GM10266 (cell line): ENCODE results near the gene TNS1.

Experiments
- DNase-seq: peaks from one replicate; pipeline ENCODE4 v3.0.0; 2012; ENCODE audit errors: extremely low spot score
- TF ChIP-seq, protein P1 (sequence below): IDR thresholded peaks from 2 replicates; pipeline ENCODE4 v1.5.1; 2012; ENCODE audit warnings: mild to moderate bottlenecking, low read depth; ENCODE audit not compliant: control insufficient read depth, insufficient read depth; ENCODE audit errors: missing control alignments

Gene TNS1

DNA sequence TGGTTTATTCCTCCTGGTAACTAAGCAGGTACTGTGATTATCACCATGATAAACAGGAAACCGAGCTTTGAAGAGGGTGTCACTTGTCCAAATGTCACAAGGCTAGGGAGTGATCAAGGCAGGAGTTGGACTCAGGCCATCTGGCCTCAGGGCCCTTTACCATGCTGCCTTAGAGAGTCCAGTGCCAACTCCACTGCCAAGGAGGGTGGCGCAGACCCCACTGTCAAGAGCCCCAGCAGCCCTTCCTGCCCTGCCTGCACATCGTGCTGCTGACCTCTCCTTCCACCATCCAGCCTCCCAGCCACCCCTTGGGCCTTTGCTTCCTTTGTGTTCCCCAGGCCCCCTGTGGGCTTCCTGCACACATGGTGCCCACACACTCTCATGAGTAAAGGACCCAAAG lies 48.3 kb downstream of the TNS1 start:
- no peak for DNase-seq
- TF ChIP-seq, protein P1, sequence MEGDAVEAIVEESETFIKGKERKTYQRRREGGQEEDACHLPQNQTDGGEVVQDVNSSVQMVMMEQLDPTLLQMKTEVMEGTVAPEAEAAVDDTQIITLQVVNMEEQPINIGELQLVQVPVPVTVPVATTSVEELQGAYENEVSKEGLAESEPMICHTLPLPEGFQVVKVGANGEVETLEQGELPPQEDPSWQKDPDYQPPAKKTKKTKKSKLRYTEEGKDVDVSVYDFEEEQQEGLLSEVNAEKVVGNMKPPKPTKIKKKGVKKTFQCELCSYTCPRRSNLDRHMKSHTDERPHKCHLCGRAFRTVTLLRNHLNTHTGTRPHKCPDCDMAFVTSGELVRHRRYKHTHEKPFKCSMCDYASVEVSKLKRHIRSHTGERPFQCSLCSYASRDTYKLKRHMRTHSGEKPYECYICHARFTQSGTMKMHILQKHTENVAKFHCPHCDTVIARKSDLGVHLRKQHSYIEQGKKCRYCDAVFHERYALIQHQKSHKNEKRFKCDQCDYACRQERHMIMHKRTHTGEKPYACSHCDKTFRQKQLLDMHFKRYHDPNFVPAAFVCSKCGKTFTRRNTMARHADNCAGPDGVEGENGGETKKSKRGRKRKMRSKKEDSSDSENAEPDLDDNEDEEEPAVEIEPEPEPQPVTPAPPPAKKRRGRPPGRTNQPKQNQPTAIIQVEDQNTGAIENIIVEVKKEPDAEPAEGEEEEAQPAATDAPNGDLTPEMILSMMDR, result no peak

DNA sequence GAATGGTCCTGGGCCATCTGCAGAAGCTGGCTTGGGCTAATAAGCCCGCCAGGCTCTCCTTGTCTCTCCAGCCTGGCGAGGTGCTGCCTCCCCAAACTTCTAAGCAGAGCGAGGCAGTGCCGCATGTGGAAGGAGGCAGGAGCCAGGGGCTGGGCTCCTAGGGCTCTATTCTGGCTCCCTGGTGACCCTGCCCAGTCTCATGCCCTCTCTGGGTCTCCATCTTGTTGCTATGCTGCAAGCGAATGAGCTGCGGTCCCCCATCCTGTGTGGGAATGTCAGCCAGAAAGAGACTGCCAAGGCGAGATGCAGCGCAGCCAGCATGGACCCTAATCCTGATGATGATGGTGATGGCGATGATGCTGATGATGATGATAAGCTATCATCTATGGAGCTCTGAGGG lies 48.7 kb downstream of the TNS1 start:
- no peak for DNase-seq
- TF ChIP-seq, protein P1, result no peak

DNA sequence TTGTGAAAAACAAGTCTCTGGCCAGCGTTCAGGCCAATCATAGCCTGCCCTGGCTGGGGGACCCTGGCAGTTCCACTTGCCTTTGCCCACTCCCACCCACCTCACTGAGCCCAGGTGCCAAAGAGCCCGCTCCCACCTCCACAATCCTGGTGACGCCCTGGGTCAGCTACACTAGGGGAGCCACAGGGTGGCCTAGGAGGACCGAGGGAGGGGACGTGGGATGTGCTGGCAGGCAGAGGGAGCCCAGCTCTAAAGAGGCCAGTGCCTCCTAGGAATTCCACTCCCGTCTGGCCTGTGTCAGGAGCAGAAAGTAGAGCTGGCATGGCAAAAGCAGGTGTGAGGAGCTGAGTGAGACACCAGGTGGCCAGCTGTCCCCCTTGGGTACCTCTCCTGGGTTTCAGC lies 49.3 kb downstream of the TNS1 start:
- no peak for DNase-seq
- TF ChIP-seq, protein P1, result no peak

DNA sequence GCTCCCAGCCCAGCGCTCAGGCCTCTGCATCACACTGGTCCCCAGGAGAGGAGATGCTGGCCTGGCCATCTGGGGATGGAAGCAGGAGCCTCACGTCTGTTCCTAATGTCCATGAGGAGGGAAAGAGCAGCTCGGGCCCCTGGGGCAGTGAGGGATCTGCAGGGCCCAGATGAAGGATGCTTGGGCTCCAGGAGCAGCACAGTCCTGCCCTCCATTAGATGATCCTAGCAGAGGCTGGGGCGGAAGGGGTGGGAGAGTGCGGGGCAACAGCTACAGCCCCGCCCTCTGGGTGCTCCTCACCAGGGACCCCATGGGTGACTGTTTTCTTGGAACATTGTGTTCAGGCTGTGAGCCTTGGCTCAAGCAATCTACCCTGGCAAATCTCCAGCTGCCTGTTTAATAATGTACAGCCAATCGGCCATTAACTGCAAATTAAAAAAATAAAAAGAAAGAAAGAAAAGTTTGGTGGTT lies 49.7 kb downstream of the TNS1 start:
- TF ChIP-seq, protein P1, result no peak
- no peak for DNase-seq

DNA sequence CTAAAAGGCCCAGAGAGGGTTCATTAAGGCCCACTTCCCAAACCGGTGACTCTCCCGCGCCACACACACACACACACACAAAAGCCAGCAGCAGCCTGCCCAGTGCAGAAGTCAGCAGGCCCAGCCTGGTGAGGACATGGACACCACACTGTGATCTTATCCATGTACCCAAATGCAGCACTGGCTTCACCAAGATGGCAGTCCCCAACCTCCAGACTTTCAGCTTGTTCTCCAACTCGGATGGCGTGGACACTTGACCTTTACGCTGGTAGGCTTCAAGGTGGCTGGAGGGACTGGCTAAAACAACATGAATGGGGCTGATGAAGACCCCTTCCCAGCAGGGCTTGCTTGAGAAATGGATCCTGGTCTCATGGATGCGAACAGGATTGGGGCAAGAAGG lies 50.4 kb downstream of the TNS1 start:
- DNase-seq, result no peak
- TF ChIP-seq, protein P1, result no peak

DNA sequence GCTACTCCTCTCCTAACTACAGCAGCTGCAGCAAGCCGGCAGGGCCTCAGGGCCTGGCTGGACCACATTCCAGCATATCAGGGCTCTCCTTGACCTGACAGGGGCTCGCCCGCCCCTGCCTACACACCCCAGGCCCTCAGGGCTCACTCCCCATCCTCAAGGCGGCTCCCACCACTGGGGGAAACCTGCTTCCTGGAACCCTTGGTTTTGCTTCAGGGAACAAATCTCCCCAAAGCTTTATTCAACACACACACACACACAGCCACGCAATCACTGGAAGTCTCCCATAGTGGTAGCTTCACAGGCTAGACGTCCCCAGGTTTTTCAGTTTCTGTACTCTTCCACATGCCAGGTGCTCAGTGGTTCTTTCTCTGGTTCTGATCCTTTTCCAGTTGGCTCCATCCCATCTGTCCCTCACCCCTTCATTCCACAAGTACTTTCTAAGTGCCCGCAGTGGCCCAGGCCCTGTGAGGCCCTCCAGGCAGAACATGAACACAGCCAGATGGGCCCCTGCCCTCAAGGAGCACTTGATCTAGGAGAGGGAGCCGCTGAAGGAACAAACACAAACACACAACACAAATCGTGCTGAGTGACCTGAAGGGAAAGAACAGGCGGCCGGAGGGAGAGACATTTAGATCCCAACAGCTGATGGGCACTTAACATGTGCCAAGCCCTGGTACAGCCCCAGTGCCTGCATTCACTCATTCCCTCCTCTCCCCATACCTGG lies 51.1 kb downstream of the TNS1 start:
- TF ChIP-seq, protein P1, result no peak
- no peak for DNase-seq

DNA sequence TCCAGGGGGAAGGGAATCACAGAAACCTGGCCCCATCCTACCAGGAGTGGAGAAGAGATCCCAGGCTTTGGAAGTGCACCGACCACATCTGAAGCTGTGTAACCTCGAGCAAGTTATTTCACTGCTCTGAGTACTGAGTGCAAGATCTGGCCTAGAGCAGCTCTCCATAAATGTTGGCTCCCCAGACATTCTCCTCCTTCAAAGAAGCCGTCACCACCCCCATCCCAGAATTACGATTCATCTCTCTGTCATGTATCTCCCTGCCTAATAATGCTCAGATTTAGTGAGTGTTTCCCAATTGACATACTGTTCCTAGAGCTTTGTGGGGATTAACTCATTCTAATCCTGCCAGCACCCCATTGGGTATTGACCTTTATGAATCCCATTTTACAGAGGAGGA lies 51.7 kb downstream of the TNS1 start:
- DNase-seq, result no peak
- TF ChIP-seq, protein P1, result no peak
